Cortex of kidney (tissue), 1 donor: ENCODE results near the gene SRSF12.
"Not testable (repeated sequence)": the region's sequence is repeated elsewhere in the genome, so short reads cannot be mapped to it uniquely, and the experiment has no call there.

ENCODE experiments used
- DNase-seq: peaks from one replicate; lab custom pipeline; 2025; lab: John Stamatoyannopoulos, UW

SRSF12 gene

GRCh38 chr6:89128256-89128671 lies 10.4 kb upstream of the SRSF12 start:
- DNase-seq, result not testable (repeated sequence)

DNA sequence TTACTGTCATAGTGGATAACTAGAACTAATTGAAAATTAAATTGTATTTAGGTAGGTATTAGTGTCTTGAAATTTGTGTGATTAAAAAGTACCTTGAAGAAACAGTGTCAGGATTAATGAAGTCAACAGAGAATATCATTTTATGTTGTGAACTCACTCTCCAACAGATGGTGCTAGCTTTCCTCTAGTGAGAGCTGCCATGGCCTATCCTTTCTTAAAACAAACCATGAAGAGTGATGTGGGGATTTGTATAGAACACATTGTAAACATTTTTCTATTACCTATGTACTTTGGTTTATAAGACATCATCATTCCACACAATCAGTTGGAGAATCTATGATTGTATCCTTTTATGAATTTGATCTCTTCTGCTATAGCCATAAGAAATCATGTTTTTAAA lies 4.8 kb upstream of the SRSF12 start:
- no peak for DNase-seq

DNA sequence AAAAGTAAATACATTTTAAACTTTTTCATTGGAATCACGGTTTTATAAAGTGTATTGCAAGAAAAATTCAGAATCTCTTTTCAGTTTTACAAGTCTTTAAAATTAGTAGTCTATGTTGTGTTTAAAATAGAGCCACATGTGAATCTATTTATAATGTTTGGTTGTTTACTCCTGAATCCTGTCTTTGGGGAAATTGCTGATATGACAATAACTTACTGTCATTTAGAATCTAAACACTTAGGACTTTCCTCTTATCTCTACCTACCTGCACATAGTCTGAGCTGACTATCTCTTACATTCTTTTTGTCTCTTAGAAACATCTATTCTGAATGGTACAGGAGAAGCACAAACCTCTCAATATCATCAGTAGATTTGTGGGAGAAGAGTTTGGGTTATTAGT lies 4.1 kb upstream of the SRSF12 start:
- DNase-seq, result no peak

DNA sequence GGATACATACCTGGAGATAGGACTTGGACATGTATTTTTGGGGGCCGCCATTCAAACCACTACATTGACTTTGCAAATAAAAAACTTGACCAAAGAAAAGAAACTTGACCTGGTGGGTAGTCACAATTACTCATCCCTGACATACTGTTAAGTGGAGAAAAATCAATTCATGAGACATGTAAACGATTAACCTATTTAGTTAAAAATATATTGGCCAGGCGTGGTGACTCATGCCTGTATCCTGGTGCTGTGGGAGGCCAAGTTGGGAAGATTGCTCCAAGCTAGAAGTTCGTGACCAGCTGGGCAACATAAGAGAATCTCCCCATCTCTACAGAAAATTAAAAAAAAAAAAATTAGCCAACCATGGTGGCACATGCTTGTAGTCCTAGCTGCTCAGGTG lies 2.5 kb upstream of the SRSF12 start:
- DNase-seq, result no peak

GRCh38 chr6:89118931-89119330 lies 1.1 kb upstream of the SRSF12 start:
- DNase-seq, result no peak

GRCh38 chr6:89116702-89117101 lies 1.2 kb downstream of the SRSF12 start:
- DNase-seq, result no peak

DNA sequence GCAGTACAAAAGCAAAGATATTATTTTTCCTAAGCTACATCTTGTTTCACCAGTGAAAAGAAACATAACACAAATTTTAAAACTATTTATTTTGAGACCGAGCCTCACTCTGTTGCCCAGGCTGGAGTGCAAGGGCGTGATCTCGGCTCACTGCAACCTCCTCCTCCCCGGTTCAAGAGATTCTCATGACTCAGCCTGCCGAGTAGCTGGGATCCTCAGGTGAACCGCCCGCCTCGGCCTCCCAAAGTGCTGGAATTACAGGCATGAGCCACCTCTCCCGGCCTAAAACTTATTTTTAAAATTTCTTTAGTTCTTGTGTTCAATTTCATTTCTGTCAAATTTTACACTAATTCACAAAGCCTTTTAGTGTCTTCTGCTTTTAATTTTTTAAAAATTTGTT lies 5.9 kb downstream of the SRSF12 start:
- no peak for DNase-seq

DNA sequence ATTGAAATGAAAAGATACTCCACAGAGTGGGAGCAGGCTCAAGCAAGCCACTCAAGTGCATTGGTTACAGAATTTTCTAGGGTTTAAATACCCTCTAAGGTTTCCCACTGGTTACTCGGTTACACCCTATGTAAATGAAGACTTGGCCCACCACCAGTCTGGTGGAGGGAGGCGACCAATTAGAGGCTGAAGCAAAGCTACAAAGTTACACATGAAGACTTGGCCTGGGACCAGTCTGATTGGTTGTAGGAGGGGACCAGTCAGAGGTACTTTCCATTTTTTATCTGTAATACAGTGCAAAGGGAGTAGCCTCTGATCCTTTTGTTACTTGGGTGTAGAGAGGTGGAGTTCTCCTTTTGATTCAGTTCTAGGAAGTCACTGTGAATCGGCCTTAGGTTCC lies 7.6 kb downstream of the SRSF12 start:
- no peak for DNase-seq

DNA sequence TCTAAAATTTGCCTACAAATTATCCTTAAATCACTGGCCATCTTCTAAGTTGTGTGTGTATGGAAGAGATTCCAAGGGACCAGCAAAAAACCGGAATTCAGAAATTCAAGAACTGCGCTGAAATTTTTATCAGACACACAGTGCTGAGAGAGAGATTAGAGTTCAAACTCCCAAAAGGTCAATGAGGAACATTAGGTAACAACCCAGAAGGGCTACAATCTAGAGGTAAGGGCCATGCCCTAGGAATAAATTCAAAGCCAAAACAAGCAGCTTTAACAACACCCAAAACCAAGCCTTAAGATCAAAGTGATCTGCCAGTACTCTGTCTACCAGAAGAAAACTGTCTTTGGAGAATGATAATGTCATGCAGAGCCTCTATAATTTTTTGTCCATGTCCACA lies 17.8 kb downstream of the SRSF12 start:
- no peak for DNase-seq

DNA sequence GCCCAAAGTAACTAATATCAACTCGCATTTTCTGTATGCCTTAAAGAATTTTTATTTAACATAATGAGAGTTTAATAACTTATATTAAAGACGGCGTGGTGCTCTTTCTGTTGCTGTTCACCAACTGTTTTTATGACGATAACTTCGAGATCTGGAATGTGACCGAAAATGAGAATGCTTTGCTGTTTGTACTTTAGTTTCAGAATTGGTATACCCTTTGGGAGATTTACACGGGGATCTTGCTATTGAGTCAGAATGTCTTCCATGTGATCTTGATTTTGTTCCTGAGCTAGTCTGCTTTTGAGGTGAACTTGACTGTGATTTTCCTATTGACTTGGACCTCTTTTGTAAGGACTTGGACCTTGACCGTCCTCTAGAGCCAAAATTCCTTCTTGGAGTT lies 19.4 kb downstream of the SRSF12 start:
- no peak for DNase-seq

- no peak for DNase-seq
Measured at GRCh38 chr6:89087881-89088280, 30.0 kb downstream of the SRSF12 start.

DNA sequence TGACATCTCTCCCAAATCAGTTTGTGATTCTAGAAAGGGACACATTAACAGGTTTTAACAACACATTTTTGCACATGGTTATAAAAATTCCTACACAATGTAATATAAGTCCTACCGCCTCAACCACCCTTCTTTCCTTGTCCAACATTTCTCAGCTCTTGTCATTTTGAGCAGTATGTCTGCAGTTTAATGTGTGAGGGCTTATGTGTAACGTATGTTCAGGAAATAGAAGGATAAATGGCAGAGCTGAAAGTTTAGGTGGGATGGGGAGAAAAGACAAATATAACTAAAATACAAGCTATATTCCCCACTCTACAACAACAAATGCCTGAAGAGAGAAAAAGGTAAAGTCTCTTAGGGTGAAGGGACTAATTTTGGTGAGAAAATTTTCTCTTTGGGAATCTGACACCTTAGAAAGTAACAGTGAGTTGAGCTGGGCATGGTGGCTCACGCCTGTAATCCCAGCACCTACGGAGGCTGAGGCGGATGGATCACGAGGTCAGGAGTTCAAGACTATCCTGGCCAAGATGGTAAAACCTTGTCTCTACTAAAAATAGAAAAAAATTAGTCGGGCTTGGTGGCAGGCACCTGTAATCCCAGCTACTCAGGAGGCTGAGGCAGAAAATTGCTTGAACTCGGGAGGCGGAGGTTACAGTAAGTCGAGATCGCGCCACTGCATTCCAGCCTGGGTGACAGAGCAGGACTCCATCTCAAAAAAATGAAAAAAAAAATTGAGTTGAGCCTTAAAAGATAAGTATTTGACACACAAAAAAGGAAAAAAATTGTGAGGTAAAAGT lies 32.3 kb downstream of the SRSF12 start:
- no peak for DNase-seq

DNA sequence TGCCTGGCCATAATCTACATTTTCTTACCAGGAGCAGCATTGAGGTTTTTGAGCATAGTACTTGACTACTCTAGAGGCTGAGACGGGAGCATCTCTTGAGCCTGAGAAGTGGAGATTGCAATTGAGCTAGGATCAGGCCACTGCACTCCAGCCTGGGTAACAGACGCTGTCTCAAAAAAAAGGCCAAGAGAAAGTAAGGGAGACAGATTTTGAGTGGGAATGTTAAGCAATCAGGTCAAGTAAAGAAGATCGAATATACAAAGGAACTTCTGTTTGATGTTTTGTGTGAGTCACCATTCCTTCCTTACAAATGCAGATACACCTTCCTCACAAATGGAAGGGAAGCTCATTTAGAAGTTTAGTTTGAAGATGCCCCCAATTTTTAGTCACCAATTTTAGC lies 32.9 kb downstream of the SRSF12 start:
- no peak for DNase-seq

DNA sequence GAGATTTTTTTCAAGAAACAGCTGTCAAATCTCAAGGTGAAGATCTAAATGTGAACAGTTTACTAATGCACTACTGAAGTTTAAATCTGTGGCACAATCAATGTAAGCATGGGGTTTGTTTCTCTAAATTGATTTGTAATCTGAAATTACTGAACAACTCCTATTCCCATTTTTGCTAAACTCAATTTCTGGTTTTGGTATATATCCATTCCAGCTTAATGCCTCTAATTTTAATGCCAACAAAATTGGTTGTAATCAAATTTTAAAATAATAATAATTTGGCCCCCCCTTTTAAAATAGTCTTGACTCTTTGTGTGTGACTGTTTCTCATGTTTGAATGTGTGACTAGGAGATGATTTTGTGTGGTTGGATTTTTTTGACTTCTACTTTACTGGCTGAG lies 33.3 kb downstream of the SRSF12 start:
- DNase-seq, result no peak

DNA sequence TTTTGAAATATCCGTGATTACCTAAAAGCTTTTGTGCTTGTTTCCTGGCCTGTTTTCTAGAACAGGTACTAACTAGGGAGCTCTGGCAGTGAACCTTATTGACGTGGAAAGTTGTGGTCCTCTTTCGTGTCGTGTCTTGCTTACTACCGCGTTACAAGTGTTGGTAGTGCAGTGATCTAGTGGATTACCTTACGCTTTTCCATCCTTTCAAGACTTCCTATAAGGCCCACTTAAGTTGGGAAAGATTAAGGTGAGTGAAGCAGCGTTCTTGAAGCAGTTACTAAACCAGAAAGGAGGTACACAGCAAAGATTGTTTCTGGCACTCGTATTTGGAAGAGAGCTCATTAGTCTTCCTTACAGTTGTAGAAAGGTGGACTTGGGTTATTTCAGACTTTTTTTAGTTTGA lies 35.4 kb downstream of the SRSF12 start:
- DNase-seq, result no peak

DNA sequence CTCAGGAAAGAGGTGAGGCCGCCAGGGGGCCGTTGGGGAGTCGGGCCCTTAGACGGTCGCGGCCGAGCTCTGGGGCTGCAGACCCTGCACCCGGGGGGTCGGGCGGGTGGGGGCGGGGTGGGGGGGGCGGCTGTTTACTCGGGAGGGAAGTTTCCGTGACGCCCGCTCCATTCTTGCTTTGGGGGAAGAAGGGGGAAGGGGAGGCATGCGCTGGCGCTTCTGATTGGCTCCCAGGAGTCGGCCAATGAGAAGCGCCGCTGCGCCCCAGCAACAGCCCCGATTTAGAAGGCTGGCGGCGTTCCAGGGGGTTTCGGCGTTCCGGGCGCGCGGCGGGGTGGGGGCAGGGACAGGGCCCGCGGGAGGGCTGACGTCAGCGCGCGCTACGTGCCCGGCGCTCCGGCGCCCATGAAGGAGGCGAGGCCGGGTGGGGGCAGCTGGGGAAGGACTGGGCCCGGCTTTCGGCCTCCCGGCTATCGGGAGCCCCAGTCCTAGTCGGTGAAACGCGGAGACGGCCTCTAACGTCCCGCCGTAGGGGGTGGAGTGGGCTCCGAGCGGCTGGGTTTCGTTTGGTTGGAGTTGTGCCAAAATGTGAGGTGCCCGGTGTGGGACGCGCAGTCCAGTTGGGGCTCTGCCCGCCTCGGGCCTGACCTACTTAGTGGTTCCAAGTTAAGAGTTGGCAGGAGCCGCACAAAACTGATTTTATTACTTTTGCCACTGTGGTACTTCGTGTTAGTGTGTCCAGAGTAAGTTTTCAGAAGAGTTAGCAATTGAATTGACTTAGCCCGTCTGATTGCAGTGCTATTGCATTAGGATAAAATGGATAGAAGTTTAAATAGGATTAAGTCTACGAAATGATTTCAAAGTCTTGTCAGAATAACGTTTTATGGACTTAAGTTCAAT lies 36.2 kb downstream of the SRSF12 start:
- DNase-seq, result peak; percentile 69

DNA sequence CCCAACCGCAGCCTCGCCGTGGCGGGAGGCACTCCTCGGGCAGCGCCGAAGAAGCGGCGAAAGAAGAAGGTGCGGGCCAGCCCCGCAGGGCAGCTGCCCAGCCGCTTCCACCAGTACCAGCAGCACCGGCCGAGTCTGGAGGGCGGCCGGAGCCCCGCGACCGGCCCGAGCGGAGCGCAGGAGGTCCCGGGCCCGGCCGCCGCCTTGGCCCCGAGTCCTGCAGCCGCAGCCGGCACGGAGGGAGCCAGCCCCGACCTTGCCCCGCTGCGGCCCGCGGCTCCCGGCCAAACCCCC lies 36.8 kb downstream of the SRSF12 start:
- DNase-seq, result no peak

- peak; percentile 80 for DNase-seq
Measured at GRCh38 chr6:89080281-89081128, 37.4 kb downstream of the SRSF12 start, which contains the start of gene PNRC1. TSS of gene PNRC1 (plus strand) at chr6:89080751. CDS start at chr6:89080895, 144 bp downstream.

DNA sequence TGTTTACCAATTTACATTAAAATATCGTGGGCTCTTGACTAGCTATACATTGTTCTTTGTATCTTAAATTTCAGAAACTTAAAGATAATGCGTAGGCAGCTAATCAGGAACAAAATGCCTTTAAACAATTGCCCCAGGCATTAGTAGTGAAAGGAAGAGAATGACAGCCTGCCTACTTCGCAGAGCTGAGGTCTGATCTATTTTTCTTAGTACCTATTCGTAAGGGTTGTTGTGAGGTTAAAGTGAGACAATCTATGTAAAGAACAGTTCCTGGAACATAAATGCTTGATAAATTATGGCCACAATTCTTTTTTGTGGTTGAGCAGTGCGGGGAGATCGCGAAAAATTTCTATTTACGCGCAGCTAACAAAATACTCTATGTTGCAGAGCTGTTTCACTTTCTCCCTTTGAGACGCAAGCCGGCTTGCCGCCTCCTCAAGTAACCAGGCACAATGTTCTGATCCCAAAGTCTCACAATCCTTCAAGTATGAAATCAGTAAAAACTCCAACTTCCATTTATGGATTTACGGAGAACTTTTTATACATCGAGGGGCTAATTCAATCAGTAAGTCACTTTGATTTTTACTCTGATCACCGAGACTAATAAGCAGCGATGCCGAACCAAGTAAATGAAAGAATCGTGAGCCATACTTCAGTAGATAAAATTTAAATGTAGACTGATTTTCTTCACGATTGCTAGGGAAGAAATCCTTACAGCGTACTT lies 38.2 kb downstream of the SRSF12 start:
- DNase-seq, result no peak

DNA sequence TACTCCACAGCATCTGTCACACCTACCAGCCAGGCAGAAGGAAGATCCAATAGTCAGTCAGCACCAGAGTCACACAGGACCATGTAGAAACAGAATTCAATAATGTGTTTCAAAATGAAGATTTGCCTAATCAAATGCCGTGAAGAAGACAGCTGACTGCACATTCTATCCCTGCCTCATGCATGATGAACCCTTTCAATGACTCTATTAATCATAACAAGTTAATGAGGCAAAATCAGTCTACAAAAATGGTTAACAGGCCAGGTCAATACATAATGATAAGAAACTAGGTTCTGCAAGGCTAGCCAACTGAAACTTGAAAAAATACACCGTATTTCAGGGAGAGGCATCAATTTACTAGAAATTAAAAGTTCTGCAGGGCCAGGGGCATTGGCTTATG lies 44.0 kb downstream of the SRSF12 start:
- no peak for DNase-seq

DNA sequence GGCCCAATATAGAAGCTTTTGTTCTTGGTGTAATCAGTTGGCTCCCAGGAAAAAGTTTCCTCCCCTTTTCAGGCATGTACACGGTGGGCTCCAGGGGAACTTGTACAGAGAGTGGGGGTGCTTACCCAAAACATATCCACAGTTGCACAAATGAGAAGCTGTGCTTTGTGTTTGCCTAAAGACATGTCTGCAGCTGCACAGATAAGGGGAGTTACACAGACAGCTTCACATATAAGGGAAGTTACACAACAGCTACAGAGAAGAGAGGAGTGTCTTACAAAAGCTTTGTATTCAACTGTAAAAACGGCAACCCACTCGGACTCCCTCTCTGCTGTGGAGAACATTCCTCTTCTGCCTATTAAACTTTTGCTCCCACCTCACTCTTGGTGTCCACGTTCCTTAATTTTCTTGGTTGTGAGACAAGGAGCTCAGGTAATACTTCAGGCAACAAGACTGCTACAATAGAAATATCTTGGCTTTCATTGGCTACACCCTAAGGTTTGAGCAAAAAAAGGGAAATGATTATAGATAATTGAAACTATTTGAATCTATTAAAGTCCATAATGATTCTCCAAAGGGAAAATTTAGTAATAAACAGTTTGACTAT lies 44.8 kb downstream of the SRSF12 start:
- DNase-seq, result no peak
